Cerebellar nuclear complex (tissue), 1 donor: ENCODE results near the gene RGS7.
"Not testable (repeated sequence)": the region's sequence is repeated elsewhere in the genome, so short reads cannot be mapped to it uniquely, and the experiment has no call there.

Experiments used
- DNase-seq, 2 experiments: peaks; one replicate each; lab custom pipeline; 2025; lab: John Stamatoyannopoulos, UW

The RGS7 gene

DNA sequence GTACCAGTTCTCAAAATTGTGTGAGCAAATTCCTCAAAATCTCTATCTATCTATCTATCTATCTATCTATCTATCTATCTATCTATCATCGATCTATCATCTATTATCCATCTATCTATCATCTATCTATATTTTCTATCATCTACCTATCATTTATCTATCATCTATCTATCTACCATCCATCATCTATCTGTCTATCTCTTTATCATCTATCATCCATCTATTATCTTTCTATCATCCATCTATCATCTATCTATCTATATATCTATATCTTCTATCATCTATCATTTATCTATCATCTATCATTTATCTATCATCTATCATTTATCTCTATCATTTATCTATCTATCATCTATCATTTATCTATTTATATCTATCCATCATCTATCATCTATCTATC is 380.3 kb downstream of the RGS7 start:
- DNase-seq, result no peak

DNA sequence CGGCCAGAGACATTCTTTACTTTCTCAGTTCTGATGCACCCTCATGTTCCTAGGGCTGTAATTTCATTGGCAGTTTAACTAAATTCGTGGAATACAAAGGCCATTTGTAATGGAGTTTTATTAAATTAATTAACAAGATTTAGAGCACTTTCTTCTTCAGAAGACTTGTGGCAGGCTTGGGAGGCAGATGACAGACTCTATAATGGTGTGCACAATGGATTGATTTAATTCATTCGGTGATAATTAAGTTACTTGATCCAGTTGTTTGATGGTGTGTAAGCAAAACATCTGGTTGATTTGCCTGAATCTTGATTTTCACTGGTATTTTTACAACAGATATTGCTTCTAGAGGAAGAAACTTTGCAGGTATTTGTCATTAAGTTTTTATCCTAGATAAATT is 383.1 kb downstream of the RGS7 start:
- no peak for DNase-seq

- not testable (repeated sequence) for DNase-seq
Observed at GRCh38 chr1:240972059-240972458, 384.9 kb downstream of the RGS7 start.

GRCh38 chr1:240970253-240970652 is 386.8 kb downstream of the RGS7 start:
- DNase-seq, result no peak

- no peak for DNase-seq
Observed at GRCh38 chr1:240968864-240969263, 388.1 kb downstream of the RGS7 start.

- no peak for DNase-seq
Observed at GRCh38 chr1:240967070-240967724, 389.8 kb downstream of the RGS7 start.

DNA sequence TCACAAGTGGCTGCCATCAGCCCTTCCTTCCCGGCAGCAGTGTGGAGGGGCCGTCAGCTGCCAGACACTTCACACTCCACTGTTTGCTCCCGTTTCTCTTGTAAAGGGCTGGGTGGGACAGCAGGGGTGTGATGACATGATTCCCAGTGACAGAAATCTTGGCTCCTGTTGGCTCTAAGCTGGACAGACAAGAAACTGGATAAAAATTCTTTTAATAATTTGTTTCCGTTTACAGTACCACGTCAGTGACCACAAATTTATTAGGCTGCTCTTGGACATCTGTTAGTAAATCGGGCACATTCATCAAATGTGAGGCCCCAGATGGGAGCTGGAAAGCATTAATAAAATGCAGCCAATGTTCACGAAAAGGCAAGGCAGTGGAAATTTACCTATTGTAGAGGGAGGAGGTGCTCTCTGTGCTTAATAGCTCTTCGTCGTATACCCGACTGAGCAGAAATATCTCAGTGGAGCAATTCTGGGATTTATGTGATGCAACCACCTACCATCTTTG is 391.4 kb downstream of the RGS7 start:
- peak; percentile 78 to 95 for DNase-seq

GRCh38 chr1:240962086-240962485 is 394.9 kb downstream of the RGS7 start:
- DNase-seq, result no peak

GRCh38 chr1:240956424-240956823 is 400.6 kb downstream of the RGS7 start:
- DNase-seq, result no peak

DNA sequence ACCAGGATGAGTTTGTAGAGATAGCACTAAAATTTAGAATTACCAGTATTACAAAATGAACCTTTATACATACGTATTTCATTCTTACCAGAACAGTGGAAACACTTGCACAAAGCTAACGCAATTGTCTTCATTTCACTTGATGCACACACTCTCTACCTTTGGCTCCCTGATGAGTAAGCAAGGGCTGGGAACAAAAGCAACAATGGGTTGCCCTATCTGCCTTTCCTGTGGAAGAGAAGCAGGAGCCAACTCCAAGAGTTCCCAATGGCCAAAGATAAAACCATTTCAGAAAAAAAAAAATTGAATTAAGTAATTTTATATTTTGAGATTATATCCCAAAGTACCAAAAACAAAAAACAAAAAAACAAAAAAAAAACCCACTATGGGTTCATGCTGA is 401.0 kb downstream of the RGS7 start:
- no peak for DNase-seq

DNA sequence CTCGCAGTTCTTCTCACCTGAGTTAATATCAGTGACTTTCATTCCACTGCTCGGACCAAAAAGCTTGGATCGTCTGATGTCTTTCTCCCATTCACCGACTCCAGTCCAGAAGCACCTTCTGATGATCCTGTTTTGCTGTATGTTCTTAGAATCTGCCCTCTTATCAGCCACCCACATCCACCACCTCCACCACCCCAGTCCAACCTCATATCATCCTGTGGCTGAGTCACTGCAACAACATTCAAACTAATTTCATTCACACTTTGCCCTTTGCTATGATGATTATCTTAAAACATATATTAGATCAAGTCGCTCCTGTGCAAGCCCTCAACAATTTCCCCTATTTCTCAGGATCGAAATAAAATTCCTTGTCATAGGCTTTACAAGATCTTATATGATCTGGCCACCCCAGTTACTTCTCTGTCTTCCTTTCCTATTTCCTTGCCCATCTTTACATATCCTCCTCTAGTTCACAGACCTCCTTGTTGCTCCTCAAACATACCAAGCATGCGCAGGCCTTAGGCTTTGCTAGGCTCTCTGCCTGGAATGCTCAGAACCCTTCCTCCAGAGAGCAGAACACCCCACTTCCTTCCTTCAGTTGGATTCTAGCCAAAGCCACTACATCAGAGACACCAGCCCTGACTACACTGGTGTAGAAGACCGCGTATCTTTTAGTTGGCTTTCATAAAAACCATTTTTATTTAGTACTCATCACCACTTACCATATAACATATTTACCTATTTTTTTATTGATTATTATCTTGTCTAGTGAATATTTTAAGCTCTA is 409.4 kb downstream of the RGS7 start:
- no peak for DNase-seq

- DNase-seq, result no peak
Observed at GRCh38 chr1:240946926-240947325, 410.1 kb downstream of the RGS7 start.

DNA sequence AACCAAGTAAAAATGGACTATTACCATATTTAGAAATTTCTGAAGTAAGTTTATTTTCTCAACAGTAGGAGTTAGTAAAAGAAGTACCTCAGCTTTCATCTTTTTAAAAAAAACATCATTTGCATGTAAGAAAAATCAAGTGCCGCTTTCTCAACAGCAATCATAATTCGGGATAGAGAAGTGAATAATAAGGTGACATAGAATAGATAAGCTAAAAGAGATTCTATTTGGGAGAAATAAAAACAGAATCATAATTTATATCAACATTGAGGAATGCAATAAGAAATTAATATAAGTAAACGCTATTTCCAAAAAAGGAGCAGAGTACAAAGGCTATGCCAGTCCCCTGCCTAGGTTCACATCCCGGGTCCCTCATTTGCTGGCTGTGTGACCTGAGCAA is 414.1 kb downstream of the RGS7 start:
- no peak for DNase-seq

GRCh38 chr1:240941701-240942370 is 415.2 kb downstream of the RGS7 start:
- DNase-seq, result no peak

DNA sequence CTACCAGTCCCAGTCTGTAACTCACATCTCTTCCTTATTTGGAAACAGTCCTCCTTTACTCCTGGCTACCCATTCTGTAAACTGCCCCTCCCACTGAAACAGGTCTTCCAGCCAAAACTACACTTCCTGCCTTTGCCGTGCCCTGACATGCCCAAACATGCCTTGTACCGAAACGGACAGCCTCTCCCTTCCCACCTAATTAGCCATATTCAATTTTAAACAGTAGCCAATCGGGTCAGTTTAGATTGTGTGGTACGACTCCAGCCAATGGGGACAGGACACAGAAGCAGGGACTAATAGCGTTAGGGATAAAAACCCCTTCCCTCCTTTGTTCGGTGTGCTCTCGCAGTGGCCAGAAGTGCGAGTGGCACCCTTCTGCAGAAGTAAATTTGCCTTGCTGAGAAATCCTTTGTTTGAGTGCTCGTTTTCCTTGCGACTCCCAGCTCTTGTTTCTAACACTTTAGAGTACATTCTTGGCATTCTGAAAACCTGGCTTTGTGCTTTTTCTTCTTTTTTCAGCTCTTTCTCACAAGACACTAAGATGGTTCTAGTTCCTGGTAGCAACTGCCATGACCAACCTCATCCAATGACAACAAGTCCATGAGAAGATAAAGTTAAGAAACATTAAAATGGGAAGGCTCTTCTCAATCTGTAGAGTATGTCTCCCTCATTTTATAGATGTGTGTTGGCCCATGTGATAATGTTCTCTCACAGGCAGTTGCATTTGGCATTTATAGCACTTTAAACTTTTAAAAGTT is 419.9 kb downstream of the RGS7 start:
- no peak for DNase-seq

GRCh38 chr1:240935920-240936319 is 421.1 kb downstream of the RGS7 start:
- DNase-seq, result no peak

DNA sequence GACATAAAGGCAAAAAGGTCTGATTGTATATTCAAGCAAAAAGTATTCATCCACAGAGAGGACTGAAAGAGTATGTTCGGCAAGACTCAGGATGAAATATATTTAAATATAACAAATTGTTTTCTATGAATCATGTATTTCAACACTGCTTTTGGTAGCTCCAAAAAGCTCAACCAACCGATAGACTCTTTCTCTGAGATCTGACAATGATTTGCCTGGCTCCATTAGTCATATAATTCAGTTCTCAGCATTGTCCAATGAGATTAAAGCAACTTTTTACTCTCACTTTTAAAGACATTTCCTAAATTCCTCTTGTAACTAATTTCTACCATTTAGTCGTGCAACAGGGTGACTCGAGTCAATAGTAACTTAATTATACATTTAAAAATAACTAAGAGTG is 426.0 kb downstream of the RGS7 start:
- no peak for DNase-seq

- no peak for DNase-seq
Observed at GRCh38 chr1:240928265-240928664, 428.7 kb downstream of the RGS7 start.

- DNase-seq, result no peak
Observed at GRCh38 chr1:240927821-240928220, 429.2 kb downstream of the RGS7 start.

- DNase-seq, result no peak
Observed at GRCh38 chr1:240925273-240925672, 431.7 kb downstream of the RGS7 start.

GRCh38 chr1:240917976-240918375 is 439.0 kb downstream of the RGS7 start:
- DNase-seq, result no peak

- no peak for DNase-seq
Observed at GRCh38 chr1:240914506-240914905, 442.5 kb downstream of the RGS7 start.
